PC-9 (cell line): ENCODE results near the gene PHF21A. TPM values are rescaled to one million over a fixed set of nuclear protein-coding genes. Genes with fewer than 3 reads are reported as not detected.

Source experiments
- BruUV-seq: library from RNA; stranded (reverse); fragments of 400-500 nt; replicated peaks from 2 replicates; lab custom pipeline; 2021; lab: Mats Ljungman, UMichigan
- CTCF ChIA-PET: fragments of 300-600 bp; sonication (Branson Sonifier 250); formaldehyde crosslinking; loops from one replicate; lab custom pipeline; 2022; ENCODE audit warnings: antibody characterized with exemption; lab: Charles Lee
- POLR2A ChIA-PET: fragments of 300-600 bp; sonication (Branson Sonifier 250); formaldehyde crosslinking; loops from one replicate; lab custom pipeline; 2022; ENCODE audit warnings: antibody characterized with exemption; ENCODE audit not compliant: unreplicated experiment; lab: Charles Lee
- DNase-seq, 2 experiments: peaks; one replicate each; pipeline versions ENCODE4 v3.0.0 to v3.0.0-alpha.2; 2015 to 2022; ENCODE audit warnings: mixed read lengths in 1 of 2
- H2AFZ ChIP-seq: fragments of 200-600 bp; sonication (generic); 2 replicates; pipeline ENCODE4 v1.8.1; 2017; ENCODE audit warnings: antibody characterized with exemption
- H3F3A ChIP-seq: fragments of 200-600 bp; sonication (generic); 2 replicates; pipeline ENCODE4 v1.8.1; 2017; ENCODE audit warnings: antibody characterized with exemption, mild to moderate bottlenecking, low read depth; ENCODE audit not compliant: insufficient read depth
- H3K27ac ChIP-seq: fragments of 200-600 bp; sonication (generic); 2 replicates; pipeline ENCODE4 v1.6.1; 2016; ENCODE audit warnings: mixed run types
- H3K27me3 ChIP-seq: fragments of 200-600 bp; sonication (generic); 2 replicates; pipeline ENCODE4 v1.6.1; 2016; ENCODE audit warnings: low read depth, mixed run types; ENCODE audit not compliant: insufficient read depth
- H3K36me3 ChIP-seq: fragments of 200-600 bp; sonication (generic); 2 replicates; pipeline ENCODE4 v1.6.1; 2016; ENCODE audit warnings: low read depth, mixed run types
- H3K4me1 ChIP-seq: fragments of 200-600 bp; sonication (generic); replicated peaks from 2 replicates; pipeline ENCODE4 v1.6.1; 2016; ENCODE audit warnings: mixed run types; ENCODE audit not compliant: insufficient read depth
- H3K4me2 ChIP-seq: fragments of 200-600 bp; sonication (generic); 2 replicates; pipeline ENCODE4 v1.6.1; 2017; ENCODE audit warnings: mixed run types
- H3K4me3 ChIP-seq: fragments of 200-600 bp; sonication (generic); 2 replicates; pipeline ENCODE4 v1.6.1; 2016; ENCODE audit warnings: mixed run types
- H3K79me2 ChIP-seq: fragments of 200-600 bp; sonication (generic); 2 replicates; pipeline ENCODE4 v1.6.1; 2017; ENCODE audit warnings: low read depth, mixed run types
- H3K9me2 ChIP-seq: fragments of 200-600 bp; sonication (generic); 2 replicates; pipeline ENCODE4 v1.8.1; 2017; ENCODE audit warnings: mild to moderate bottlenecking; ENCODE audit not compliant: insufficient read depth
- H3K9me3 ChIP-seq: fragments of 200-600 bp; sonication (generic); 2 replicates; pipeline ENCODE4 v1.8.1; 2016; ENCODE audit warnings: low read depth; ENCODE audit not compliant: insufficient read depth
- H4K20me1 ChIP-seq: fragments of 200-600 bp; sonication (generic); 2 replicates; pipeline ENCODE4 v1.8.1; 2017; ENCODE audit not compliant: insufficient read depth
- CTCF ChIP-seq: fragments of 200-600 bp; sonication (generic); conservative IDR thresholded peaks from 2 replicates; pipeline ENCODE4 v1.6.1; 2017; ENCODE audit warnings: mixed run types, antibody characterized with exemption, mild to moderate bottlenecking, moderate library complexity
- EZH2 ChIP-seq: fragments of 200-600 bp; sonication (generic); IDR thresholded peaks from 2 replicates; pipeline ENCODE4 v1.8.0; 2017; ENCODE audit warnings: antibody characterized with exemption, low read depth
- intact Hi-C: fragments of 100-400 bp; cut with micrococcal nuclease; formaldehyde crosslinking; loops from one replicate; pipeline ENCODE4 v1.10.0; 2022; ENCODE audit not compliant: unreplicated experiment
- total RNA-seq: library from RNA; stranded (reverse); gene quantifications from 2 replicates; pipeline ENCODE4 v1.2.3, GENCODE V29; 2021

The PHF21A gene
- total RNA-seq, 1 experiment from 2014 or later, result 54.3 TPM

- Histone ChIP-seq H3K27ac (no peak overlapping the region), H3K4me2 (no peak overlapping the region), H3K27me3 (no peaks in the 10 kb centered on the region), H4K20me1 (0 out of 2 replicates have a peak, but pooled peaks cover 4% of the 10 kb centered on the region), H3K4me1 (0 out of 2 replicates have a peak, but pooled peaks cover 4% of the 10 kb centered on the region), H3K9me2 (no peaks in the 10 kb centered on the region), H3F3A (peaks cover 7% of the 10 kb centered on the region; the same call in 1 of the 2 replicates), H3K9me3 (no peaks in the 10 kb centered on the region), H3K4me3 (no peak overlapping the region), H3K36me3 (no peaks in the 10 kb centered on the region), H3K79me2 (no peaks in the 10 kb centered on the region), H2AFZ (no peak overlapping the region)
- POLR2A ChIA-PET, result interaction anchor here (1.1 kb wide), 1 partner anchor 10 kb away, joined by 6 read pairs; the partner anchor contains the start of gene PEX16
- intact Hi-C loops, result no loop called here
- no TSS peak for BruUV-seq
- no peak for TF ChIP-seq EZH2
- no peak for TF ChIP-seq CTCF
- CTCF ChIA-PET, result no interaction called here
- DNase-seq, result no peak
Observed at GRCh38 chr11:45927684-45928413, 193.4 kb downstream of the PHF21A start.

GRCh38 chr11:45927332-45927683 lies 193.9 kb downstream of the PHF21A start:
- no peak overlapping the region for H3K4me3 ChIP-seq
- H3K4me1 ChIP-seq, result 0 out of 2 replicates have a peak, but pooled peaks cover 4% of the 10 kb centered on the region
- TF ChIP-seq CTCF (no peak), EZH2 (no peak)
- H3K79me2 ChIP-seq, result no peaks in the 10 kb centered on the region
- BruUV-seq, result no TSS peak
- CTCF ChIA-PET, result interaction anchor here (0.5 kb wide), 1 partner anchor 46 kb away, joined by 3 read pairs; no protein-coding TSS in a partner anchor
- no peak overlapping the region for H3K4me2 ChIP-seq
- H2AFZ ChIP-seq, result no peak overlapping the region
- no peak overlapping the region for H3K27ac ChIP-seq
- no peaks in the 10 kb centered on the region for H3K9me2 ChIP-seq
- intact Hi-C loops, result no loop called here
- no peaks in the 10 kb centered on the region for H3K27me3 ChIP-seq
- H4K20me1 ChIP-seq, result 0 out of 2 replicates have a peak, but pooled peaks cover 4% of the 10 kb centered on the region
- peaks cover 7% of the 10 kb centered on the region; the same call in 1 of the 2 replicates for H3F3A ChIP-seq
- H3K36me3 ChIP-seq, result no peaks in the 10 kb centered on the region
- no peak for DNase-seq
- POLR2A ChIA-PET, result no interaction called here
- H3K9me3 ChIP-seq, result no peaks in the 10 kb centered on the region

- no peaks in the 10 kb centered on the region for H3K27me3 ChIP-seq
- H3K4me2 ChIP-seq, result no peak overlapping the region
- no peak for DNase-seq
- no peak overlapping the region for H3K4me3 ChIP-seq
- H3K27ac ChIP-seq, result no peak overlapping the region
- no peaks in the 10 kb centered on the region for H3K9me3 ChIP-seq
- peaks cover 7% of the 10 kb centered on the region; the same call in 1 of the 2 replicates for H3F3A ChIP-seq
- H3K79me2 ChIP-seq, result no peaks in the 10 kb centered on the region
- no peaks in the 10 kb centered on the region for H3K9me2 ChIP-seq
- CTCF ChIA-PET, result interaction anchor here (0.5 kb wide), 1 partner anchor 45 kb away, joined by 3 read pairs; no protein-coding TSS in a partner anchor
- intact Hi-C loops, result no loop called here
- no peaks in the 10 kb centered on the region for H3K36me3 ChIP-seq
- POLR2A ChIA-PET, result no interaction called here
- 0 out of 2 replicates have a peak, but pooled peaks cover 4% of the 10 kb centered on the region for H4K20me1 ChIP-seq
- no TSS peak for BruUV-seq
- no peak for TF ChIP-seq CTCF
- no peak for TF ChIP-seq EZH2
- no peak overlapping the region for H2AFZ ChIP-seq
- H3K4me1 ChIP-seq, result 0 out of 2 replicates have a peak, but pooled peaks cover 4% of the 10 kb centered on the region
Observed at GRCh38 chr11:45926536-45927331, 194.5 kb downstream of the PHF21A start.
